Tibial artery (tissue), 4 donors: ENCODE measurements around the gene WIF1.

Experiments used
- DNase-seq, 2 donors: peaks; one replicate each; pipeline ENCODE4 v3.0.0-alpha.2; 2019
- H3K27ac ChIP-seq, 2 donors: fragments of 200-600 bp; sonication (generic) in 1 of 2; 1 replicate in 1 of 2; 2 replicates in 1 of 2; pipeline ENCODE4 v1.5.1; 2018 to 2019; ENCODE audit warnings: mild to moderate bottlenecking in 1 of 2
- H3K27me3 ChIP-seq, 2 donors: fragments of 200-600 bp; sonication (generic) in 1 of 2; one replicate each; pipeline versions ENCODE4 v1.5.1 to v1.6.0; 2016 to 2019
- H3K36me3 ChIP-seq, 3 donors: fragments of 200-600 bp; sonication (generic) in 2 of 3; one replicate each; pipeline ENCODE4 v1.5.1; 2016 to 2019; ENCODE audit warnings: mild to moderate bottlenecking in 2 of 3
- H3K4me1 ChIP-seq, 4 donors: fragments of 200-600 bp; sonication (generic) in 2 of 4; 1 replicate in 3 of 4; 2 replicates in 1 of 4; pipeline ENCODE4 v1.5.1; 2016 to 2019
- H3K4me3 ChIP-seq, 2 donors: fragments of 200-600 bp; sonication (generic) in 1 of 2; 1 replicate in 1 of 2; 2 replicates in 1 of 2; pipeline ENCODE4 v1.5.1; 2018 to 2019; ENCODE audit warnings: mild to moderate bottlenecking in 2 of 2
- H3K9me3 ChIP-seq, 3 donors: fragments of 200-600 bp; sonication (generic) in 1 of 3; one replicate each; pipeline ENCODE4 v1.5.1; 2016 to 2019
- intact Hi-C: fragments of 100-400 bp; cut with DNase I; formaldehyde crosslinking; loops from one replicate; pipeline ENCODE4 v1.15.0; 2023; ENCODE audit warnings: low total_unique reads
- TF ChIP-seq, protein P1 (sequence below), 2 experiments: fragments of 200-600 bp in 1 of 2; fragments of 450-650 bp in 1 of 2; IDR thresholded peaks; one replicate each; pipeline ENCODE4 v1.5.1; 2017 to 2019; ENCODE audit warnings: antibody characterized with exemption in 2 of 2, mild to moderate bottlenecking in 1 of 2, moderate library complexity in 1 of 2

WIF1 gene

DNA sequence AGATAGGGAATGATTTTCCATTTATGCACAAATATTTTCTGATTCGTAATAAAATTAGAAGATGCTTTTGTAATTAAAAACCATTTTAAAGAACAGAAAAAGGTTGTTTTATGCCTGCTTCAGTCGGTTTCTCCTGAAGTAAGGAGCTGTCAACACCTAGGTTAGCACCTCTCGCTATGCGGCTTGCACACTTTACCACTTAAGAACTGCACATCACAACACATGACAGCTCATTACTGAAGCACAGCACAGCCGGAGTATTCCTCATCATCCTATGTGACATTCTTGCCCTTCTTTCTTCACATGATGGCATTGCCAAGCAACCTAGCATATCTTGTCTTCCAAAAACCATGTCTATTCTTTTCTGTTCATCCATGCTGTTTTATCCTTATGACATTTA lies 5.4 kb upstream of the WIF1 start:
- Histone ChIP-seq H3K4me1 (peaks cover 0 to 1% (median 1%) of the 10 kb centered on the region in 4 donors), H3K36me3 (no peaks in the 10 kb centered on the region), H3K9me3 (no peaks in the 10 kb centered on the region), H3K4me3 (no peak overlapping the region), H3K27me3 (peaks cover 0 to 32% of the 10 kb centered on the region in 2 donors), H3K27ac (no peak overlapping the region)
- DNase-seq = no peak
- intact Hi-C loops = no loop called here
- TF ChIP-seq, protein P1, sequence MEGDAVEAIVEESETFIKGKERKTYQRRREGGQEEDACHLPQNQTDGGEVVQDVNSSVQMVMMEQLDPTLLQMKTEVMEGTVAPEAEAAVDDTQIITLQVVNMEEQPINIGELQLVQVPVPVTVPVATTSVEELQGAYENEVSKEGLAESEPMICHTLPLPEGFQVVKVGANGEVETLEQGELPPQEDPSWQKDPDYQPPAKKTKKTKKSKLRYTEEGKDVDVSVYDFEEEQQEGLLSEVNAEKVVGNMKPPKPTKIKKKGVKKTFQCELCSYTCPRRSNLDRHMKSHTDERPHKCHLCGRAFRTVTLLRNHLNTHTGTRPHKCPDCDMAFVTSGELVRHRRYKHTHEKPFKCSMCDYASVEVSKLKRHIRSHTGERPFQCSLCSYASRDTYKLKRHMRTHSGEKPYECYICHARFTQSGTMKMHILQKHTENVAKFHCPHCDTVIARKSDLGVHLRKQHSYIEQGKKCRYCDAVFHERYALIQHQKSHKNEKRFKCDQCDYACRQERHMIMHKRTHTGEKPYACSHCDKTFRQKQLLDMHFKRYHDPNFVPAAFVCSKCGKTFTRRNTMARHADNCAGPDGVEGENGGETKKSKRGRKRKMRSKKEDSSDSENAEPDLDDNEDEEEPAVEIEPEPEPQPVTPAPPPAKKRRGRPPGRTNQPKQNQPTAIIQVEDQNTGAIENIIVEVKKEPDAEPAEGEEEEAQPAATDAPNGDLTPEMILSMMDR (IDR thresholded peaks at IDR 0.05) = no peak

DNA sequence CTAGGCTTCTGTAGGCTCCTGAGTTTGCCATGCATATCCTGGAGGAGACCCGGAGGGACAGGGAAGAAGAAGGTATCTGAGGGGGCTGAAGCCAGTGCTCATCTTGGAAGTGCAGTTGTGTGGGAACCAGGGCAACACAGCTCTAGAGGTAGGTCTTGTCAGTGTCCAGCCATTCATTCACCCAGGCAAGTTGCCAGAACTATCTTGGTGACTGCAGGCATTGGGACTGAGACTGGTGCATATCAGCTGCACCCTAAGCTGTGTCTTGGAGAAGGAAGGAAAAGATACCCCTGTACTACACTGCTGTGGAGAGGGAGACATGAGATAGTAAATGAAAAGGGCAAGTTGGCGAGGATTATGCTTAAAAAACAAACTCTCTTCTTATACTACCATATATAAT lies 4.9 kb upstream of the WIF1 start:
- H3K9me3 ChIP-seq = no peaks in the 10 kb centered on the region
- no peak overlapping the region for H3K4me3 ChIP-seq
- H3K27ac ChIP-seq = no peak overlapping the region
- no peak for DNase-seq
- no peaks in the 10 kb centered on the region for H3K36me3 ChIP-seq
- peaks cover 0 to 37% of the 10 kb centered on the region in 2 donors for H3K27me3 ChIP-seq
- peaks cover 0 to 6% (median 6%) of the 10 kb centered on the region in 4 donors for H3K4me1 ChIP-seq
- intact Hi-C loops = no loop called here
- TF ChIP-seq, protein P1 (IDR thresholded peaks at IDR 0.05) = no peak

GRCh38 chr12:65125247-65125646 lies 4.1 kb upstream of the WIF1 start:
- no peaks in the 10 kb centered on the region for H3K9me3 ChIP-seq
- H3K27me3 ChIP-seq = peaks cover 0 to 44% of the 10 kb centered on the region in 2 donors

GRCh38 chr12:65123435-65124063 lies 2.4 kb upstream of the WIF1 start:
- intact Hi-C loops = loop anchor here (5.0 kb wide), 1 partner anchor 231 kb away; no protein-coding TSS in a partner anchor
- no peak for DNase-seq
- peaks cover 0 to 60% of the 10 kb centered on the region in 2 donors for H3K27me3 ChIP-seq

More at GRCh38 chr12:65125247-65125646, 4.1 kb upstream of the WIF1 start:
- no peak overlapping the region for H3K27ac ChIP-seq
- H3K4me3 ChIP-seq = no peak overlapping the region
- DNase-seq = no peak
- H3K4me1 ChIP-seq = peaks cover 0 to 10% (median 9%) of the 10 kb centered on the region in 4 donors
- no peaks in the 10 kb centered on the region for H3K36me3 ChIP-seq
- intact Hi-C loops = no loop called here
- TF ChIP-seq, protein P1 (IDR thresholded peaks at IDR 0.05) = no peak

DNA sequence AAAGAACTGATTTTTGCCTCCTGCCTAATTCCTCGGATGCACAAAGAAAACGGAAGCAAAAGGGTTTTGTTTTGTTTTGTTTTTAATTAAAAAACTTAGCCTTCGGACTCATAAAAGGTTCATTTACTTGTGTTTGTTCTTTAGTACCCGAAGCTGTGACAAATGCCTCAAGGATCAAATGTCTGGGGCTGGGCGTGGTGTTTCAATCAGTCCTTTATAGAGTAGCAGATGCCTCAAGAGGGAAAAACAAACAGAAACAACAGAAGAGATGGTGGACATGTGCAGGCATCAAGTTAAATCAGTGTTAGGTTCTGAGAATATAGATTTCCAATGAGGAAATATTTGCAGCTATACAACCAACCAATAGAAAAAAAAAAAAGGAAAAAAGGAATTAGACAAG lies 1.6 kb upstream of the WIF1 start:
- peaks cover 0 to 10% (median 9%) of the 10 kb centered on the region in 4 donors for H3K4me1 ChIP-seq
- no peak overlapping the region for H3K4me3 ChIP-seq
- H3K27ac ChIP-seq = no peak overlapping the region
- no peak for DNase-seq
- intact Hi-C loops = loop anchor here (5.0 kb wide), 1 partner anchor 230 kb away; no protein-coding TSS in a partner anchor
- no peaks in the 10 kb centered on the region for H3K36me3 ChIP-seq
- TF ChIP-seq, protein P1 (IDR thresholded peaks at IDR 0.05) = no peak
- peaks cover 0 to 63% of the 10 kb centered on the region in 2 donors for H3K27me3 ChIP-seq
- no peaks in the 10 kb centered on the region for H3K9me3 ChIP-seq

More at GRCh38 chr12:65123435-65124063, 2.4 kb upstream of the WIF1 start:
- no peak overlapping the region for H3K4me3 ChIP-seq
- no peaks in the 10 kb centered on the region for H3K36me3 ChIP-seq
- no peaks in the 10 kb centered on the region for H3K9me3 ChIP-seq
- H3K27ac ChIP-seq = no peak overlapping the region
- TF ChIP-seq, protein P1 (IDR thresholded peaks at IDR 0.05) = peak; percentile 29 to 41
- peaks cover 0 to 10% (median 9%) of the 10 kb centered on the region in 4 donors for H3K4me1 ChIP-seq
